Measurements from ENCODE around the gene MAGEB5.
"Not testable (repeated sequence)": the region's sequence is repeated elsewhere in the genome, so short reads cannot be mapped to it uniquely, and the experiment has no call there.

The MAGEB5 gene, protein sequence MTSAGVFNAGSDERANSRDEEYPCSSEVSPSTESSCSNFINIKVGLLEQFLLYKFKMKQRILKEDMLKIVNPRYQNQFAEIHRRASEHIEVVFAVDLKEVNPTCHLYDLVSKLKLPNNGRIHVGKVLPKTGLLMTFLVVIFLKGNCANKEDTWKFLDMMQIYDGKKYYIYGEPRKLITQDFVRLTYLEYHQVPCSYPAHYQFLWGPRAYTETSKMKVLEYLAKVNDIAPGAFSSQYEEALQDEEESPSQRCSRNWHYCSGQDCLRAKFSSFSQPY

DNA sequence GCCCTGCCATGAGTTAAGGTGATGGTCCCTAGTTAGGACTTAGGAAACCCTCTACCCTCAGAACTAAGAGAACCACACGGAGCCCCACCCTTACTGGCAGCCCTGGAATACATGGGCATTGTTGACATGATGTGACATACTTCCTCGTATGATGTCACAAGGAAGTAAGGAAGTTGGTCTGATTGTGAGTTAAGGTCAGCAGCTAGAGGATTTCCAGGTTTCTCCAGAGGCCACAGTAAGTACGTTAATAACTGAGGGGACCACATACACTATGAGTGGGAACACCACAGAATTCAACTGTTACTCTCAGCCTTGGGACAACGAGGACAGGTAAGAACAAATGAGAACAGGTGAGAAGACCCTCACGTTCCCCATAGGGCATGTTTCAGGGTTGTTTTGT lies at the start of gene MAGEB5:
Gene MAGEB5 (plus strand): TSS at position 301 of the 400 bp plus-strand sequence. CDS start 1,133 bp downstream, outside the sequence.
- no peak for ATAC-seq

GRCh38 chrX:26192204-26192603 lies 23.8 kb upstream of the MAGEB5 start, which contains the start of gene MAGEB6:
Gene MAGEB6, plus strand, starts transcription at chrX:26192440. Its CDS starts 1,407 bp downstream, at chrX:26193847.
- ATAC-seq = no peak

- ATAC-seq = no peak
These were observed 12.4 kb upstream of the MAGEB5 start for GRCh38 chrX:26203561-26203960.

GRCh38 chrX:26204717-26205116 lies 11.3 kb upstream of the MAGEB5 start:
- not testable (repeated sequence) for ATAC-seq

- no peak for ATAC-seq
These were observed 8.0 kb upstream of the MAGEB5 start for GRCh38 chrX:26208012-26208411.

DNA sequence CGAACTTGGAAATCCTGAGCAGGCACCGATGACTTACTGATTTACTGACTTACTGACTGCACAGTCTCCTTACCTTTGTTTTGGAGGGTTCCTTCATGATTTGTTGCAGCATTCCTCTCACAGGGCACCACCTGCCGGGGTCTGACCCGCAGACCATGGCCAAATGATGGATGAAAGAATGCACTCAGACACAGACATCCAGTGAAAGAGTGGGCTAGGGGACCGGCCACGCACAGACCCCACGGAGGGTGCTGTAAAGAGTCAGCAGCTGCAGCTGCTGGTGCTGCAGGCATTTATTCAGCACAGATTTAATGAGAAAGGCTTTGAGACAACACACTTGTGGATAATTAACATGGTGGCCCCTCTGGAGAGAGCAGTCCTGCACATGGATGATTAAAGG lies 3.4 kb downstream of the MAGEB5 start:
- ATAC-seq = no peak

DNA sequence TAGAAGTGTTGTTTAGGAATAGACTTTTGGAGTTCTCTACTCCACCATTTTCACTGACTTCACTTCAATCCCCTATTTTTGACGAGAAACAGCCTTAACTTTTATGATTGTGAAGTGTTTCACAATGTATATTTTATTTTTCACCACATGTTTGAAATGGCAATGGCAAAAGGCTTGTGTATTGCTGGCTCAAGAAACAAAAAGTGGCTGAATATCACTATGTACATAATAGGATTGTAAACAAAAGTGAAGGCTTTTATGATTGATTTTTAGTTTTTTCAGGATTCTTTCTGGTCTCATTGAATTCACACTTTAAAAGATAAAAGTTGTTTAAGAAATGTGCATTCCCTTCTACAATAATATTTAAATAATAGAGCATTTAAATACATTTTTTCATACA lies 18.2 kb downstream of the MAGEB5 start:
- no peak for ATAC-seq

GRCh38 chrX:26253526-26253925 lies 37.6 kb downstream of the MAGEB5 start:
- no peak for ATAC-seq

DNA sequence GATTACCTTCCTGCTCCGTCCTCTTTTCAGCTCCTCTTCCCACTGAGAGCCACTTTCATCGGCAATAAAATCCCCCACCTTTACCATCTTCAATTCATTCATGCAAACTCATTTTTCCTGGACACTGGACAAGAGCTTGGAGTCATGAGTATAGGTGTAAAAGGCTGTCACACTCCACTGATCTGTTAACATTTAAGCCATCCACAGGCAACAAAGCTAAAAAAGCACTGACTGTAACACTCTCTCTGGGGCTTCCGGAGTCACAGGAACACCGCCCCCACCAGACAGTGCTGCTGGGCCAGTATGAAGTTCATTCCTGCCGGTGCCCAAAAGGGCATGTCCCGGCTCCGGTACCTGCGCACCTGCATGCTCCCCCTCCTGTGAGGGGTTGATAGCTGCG lies 38.5 kb downstream of the MAGEB5 start:
- no peak for ATAC-seq

- no peak for ATAC-seq
These were observed 46.2 kb downstream of the MAGEB5 start for GRCh38 chrX:26262121-26262523.
